Fibroblast of skin of scalp (primary cell): ENCODE data around the gene PLAC9.

ENCODE experiments used
- DNase-seq: peaks from one replicate; pipeline ENCODE4 v3.0.0-alpha.2; 2013

PLAC9 gene

GRCh38 chr10:80139265-80139664, 6.7 kb downstream of the PLAC9 start:
- no peak for DNase-seq

- no peak for DNase-seq
Observed at GRCh38 chr10:80140251-80140650, 7.7 kb downstream of the PLAC9 start.

- DNase-seq = no peak
Observed at GRCh38 chr10:80141696-80142460, 9.3 kb downstream of the PLAC9 start.

GRCh38 chr10:80144067-80144695, 11.7 kb downstream of the PLAC9 start:
- no peak for DNase-seq

GRCh38 chr10:80144696-80145131, 12.2 kb downstream of the PLAC9 start:
- no peak for DNase-seq

GRCh38 chr10:80145406-80146308, 13.1 kb downstream of the PLAC9 start:
- peak; percentile 74 for DNase-seq

GRCh38 chr10:80146918-80147317, 14.4 kb downstream of the PLAC9 start:
- DNase-seq = no peak

- no peak for DNase-seq
Observed at GRCh38 chr10:80148166-80148805, 15.8 kb downstream of the PLAC9 start.

GRCh38 chr10:80149123-80149522, 16.6 kb downstream of the PLAC9 start:
- no peak for DNase-seq

GRCh38 chr10:80150172-80150571, 17.6 kb downstream of the PLAC9 start:
- DNase-seq = no peak

- no peak for DNase-seq
Observed at GRCh38 chr10:80152820-80153219, 20.3 kb downstream of the PLAC9 start.

GRCh38 chr10:80153460-80153859, 20.9 kb downstream of the PLAC9 start:
- no peak for DNase-seq

GRCh38 chr10:80154626-80154977, 22.1 kb downstream of the PLAC9 start:
- no peak for DNase-seq

- peak; percentile 93 for DNase-seq
Observed at GRCh38 chr10:80154978-80155695, 22.6 kb downstream of the PLAC9 start.

GRCh38 chr10:80155696-80156215, 23.2 kb downstream of the PLAC9 start:
- DNase-seq = no peak

GRCh38 chr10:80156216-80156615, 23.7 kb downstream of the PLAC9 start:
- DNase-seq = no peak

GRCh38 chr10:80157561-80157960, 25.0 kb downstream of the PLAC9 start:
- DNase-seq = no peak

- DNase-seq = no peak
Observed at GRCh38 chr10:80158126-80158525, 25.6 kb downstream of the PLAC9 start.

GRCh38 chr10:80158598-80159127, 26.1 kb downstream of the PLAC9 start:
- DNase-seq = peak; percentile 100

GRCh38 chr10:80159166-80159873, 26.8 kb downstream of the PLAC9 start:
- no peak for DNase-seq
